Pons (tissue), 1 donor: ENCODE data around the gene ITSN1.

Experiments
- DNase-seq: peaks from one replicate; pipeline ENCODE4 v3.0.0-alpha.2; 2016; ENCODE audit warnings: low spot score

Gene ITSN1

GRCh38 chr21:33813832-33814365, 171.6 kb downstream of the ITSN1 start:
- no peak for DNase-seq

GRCh38 chr21:33815143-33815707, 172.9 kb downstream of the ITSN1 start:
- no peak for DNase-seq

GRCh38 chr21:33816174-33816573, 173.9 kb downstream of the ITSN1 start:
- no peak for DNase-seq

GRCh38 chr21:33817138-33817537, 174.8 kb downstream of the ITSN1 start:
- DNase-seq, result no peak

GRCh38 chr21:33817663-33818451, 175.6 kb downstream of the ITSN1 start:
- no peak for DNase-seq

- no peak for DNase-seq
These were observed 178.0 kb downstream of the ITSN1 start for GRCh38 chr21:33820230-33820770.

GRCh38 chr21:33820798-33821197, 178.5 kb downstream of the ITSN1 start:
- no peak for DNase-seq

GRCh38 chr21:33821503-33822322, 179.4 kb downstream of the ITSN1 start:
- DNase-seq, result no peak

- no peak for DNase-seq
These were observed 182.0 kb downstream of the ITSN1 start for GRCh38 chr21:33824156-33824941.

GRCh38 chr21:33825419-33825818, 183.1 kb downstream of the ITSN1 start:
- DNase-seq, result no peak

- no peak for DNase-seq
These were observed 183.6 kb downstream of the ITSN1 start for GRCh38 chr21:33825915-33826314.

- no peak for DNase-seq
These were observed 185.8 kb downstream of the ITSN1 start for GRCh38 chr21:33828083-33828482.

GRCh38 chr21:33828577-33828976, 186.3 kb downstream of the ITSN1 start:
- no peak for DNase-seq

GRCh38 chr21:33829844-33830243, 187.5 kb downstream of the ITSN1 start:
- DNase-seq, result no peak

- no peak for DNase-seq
These were observed 189.8 kb downstream of the ITSN1 start for GRCh38 chr21:33831962-33832659.

GRCh38 chr21:33834801-33835500, 192.7 kb downstream of the ITSN1 start:
- DNase-seq, result no peak

- DNase-seq, result no peak
These were observed 193.6 kb downstream of the ITSN1 start for GRCh38 chr21:33835920-33836319.

GRCh38 chr21:33836408-33836807, 194.1 kb downstream of the ITSN1 start:
- no peak for DNase-seq

- DNase-seq, result no peak
These were observed 196.9 kb downstream of the ITSN1 start for GRCh38 chr21:33839167-33839716.

GRCh38 chr21:33839806-33840205, 197.5 kb downstream of the ITSN1 start:
- DNase-seq, result no peak
